Activated T-cell treated with anti-CD3 and anti-CD28 coated beads for 48 hours (primary cell): ENCODE results near the gene CFAP97D1.
A peak's percentile ranks its signal among the peaks of the same experiment; 100 is the strongest.
"Not testable (repeated sequence)": the region's sequence is repeated elsewhere in the genome, so short reads cannot be mapped to it uniquely, and the experiment has no call there.

Experiments
- DNase-seq: peaks from one replicate; pipeline ENCODE4 v3.0.0-alpha.2; 2020; ENCODE audit warnings: low read depth

CFAP97D1 gene

GRCh38 chr17:43768382-43768781, 11.9 kb upstream of the CFAP97D1 start:
- no peak for DNase-seq

- DNase-seq = no peak
These were observed 11.3 kb upstream of the CFAP97D1 start for GRCh38 chr17:43768943-43769342.

- DNase-seq = no peak
These were observed 10.8 kb upstream of the CFAP97D1 start for GRCh38 chr17:43769426-43769825.

- no peak for DNase-seq
These were observed 10.4 kb upstream of the CFAP97D1 start for GRCh38 chr17:43769859-43770258.

- no peak for DNase-seq
These were observed 9.3 kb upstream of the CFAP97D1 start for GRCh38 chr17:43770957-43771356.

- no peak for DNase-seq
These were observed 8.8 kb upstream of the CFAP97D1 start for GRCh38 chr17:43771463-43771862.

GRCh38 chr17:43772877-43773648, 7.2 kb upstream of the CFAP97D1 start:
- DNase-seq = no peak

GRCh38 chr17:43774304-43775250, 5.7 kb upstream of the CFAP97D1 start:
- no peak for DNase-seq

GRCh38 chr17:43778337-43779144, 1.7 kb upstream of the CFAP97D1 start, which contains the start of gene DUSP3:
Gene DUSP3 (minus strand): TSS chr17:43778977. CDS start chr17:43778924, 53 bp downstream.
- DNase-seq = peak; percentile 78

GRCh38 chr17:43779145-43780125, 800 bp upstream of the CFAP97D1 start:
- no peak for DNase-seq

GRCh38 chr17:43782913-43783680, 2.9 kb downstream of the CFAP97D1 start:
- DNase-seq = no peak

- no peak for DNase-seq
These were observed 3.8 kb downstream of the CFAP97D1 start for GRCh38 chr17:43784068-43784467.

GRCh38 chr17:43784628-43785101, 4.4 kb downstream of the CFAP97D1 start:
- no peak for DNase-seq

- DNase-seq = no peak
These were observed 7.5 kb downstream of the CFAP97D1 start for GRCh38 chr17:43787728-43788127.

GRCh38 chr17:43788540-43788939, 8.3 kb downstream of the CFAP97D1 start:
- DNase-seq = no peak

- DNase-seq = no peak
These were observed 9.2 kb downstream of the CFAP97D1 start for GRCh38 chr17:43789482-43789881.

GRCh38 chr17:43790311-43790940, 10.2 kb downstream of the CFAP97D1 start:
- no peak for DNase-seq

- no peak for DNase-seq
These were observed 11.4 kb downstream of the CFAP97D1 start for GRCh38 chr17:43791589-43791988.

- not testable (repeated sequence) for DNase-seq
These were observed 12.4 kb downstream of the CFAP97D1 start for GRCh38 chr17:43792668-43793067.
